CD4-positive, CD25-positive, alpha-beta regulatory T cell (primary cell): ENCODE data around the gene SPRY2. TPM values are rescaled to one million over a fixed set of nuclear protein-coding genes. Genes with fewer than 3 reads are reported as not detected.
A peak's percentile ranks its signal among the peaks of the same experiment; 100 is the strongest.

ENCODE experiments used
- ATAC-seq, 2 donors: fragments of 150-1000 bp; cut with Tn5 transposase; one replicate each; pipeline ENCODE4 v1.10.0; 2021; ENCODE audit warnings: low read depth in 2 of 2, moderate number of reproducible peaks in 2 of 2, moderate library complexity in 1 of 2
- DNase-seq, 3 donors: peaks; one replicate each; pipeline versions ENCODE4 v3.0.0 to v3.0.0-alpha.2; 2012 to 2022; ENCODE audit warnings: mixed read lengths in 1 of 3
- H3K27ac ChIP-seq: one replicate; pipeline ENCODE4 v1.7.0; 2013; ENCODE audit warnings: mild to moderate bottlenecking, low read length; ENCODE audit not compliant: insufficient read depth, poor library complexity, severe bottlenecking
- H3K27me3 ChIP-seq: one replicate; pipeline ENCODE4 v1.7.0; 2013; ENCODE audit warnings: low read length; ENCODE audit not compliant: control insufficient read depth, insufficient read depth
- H3K36me3 ChIP-seq: one replicate; pipeline ENCODE4 v1.7.0; 2013; ENCODE audit warnings: mild to moderate bottlenecking, low read length, moderate library complexity; ENCODE audit not compliant: control insufficient read depth, insufficient read depth
- H3K4me1 ChIP-seq: 2 replicates; pipeline ENCODE4 v1.7.0; 2013; ENCODE audit warnings: mild to moderate bottlenecking, low read length; ENCODE audit not compliant: insufficient read depth, control insufficient read depth, poor library complexity, severe bottlenecking
- H3K4me3 ChIP-seq: one replicate; pipeline ENCODE4 v1.7.0; 2013; ENCODE audit warnings: low read depth, mild to moderate bottlenecking, low read length, moderate library complexity
- H3K9me3 ChIP-seq, 2 experiments: 1 replicate in 1 of 2; 2 replicates in 1 of 2; pipeline ENCODE4 v1.7.0; 2013; ENCODE audit warnings: low read length in 2 of 2, mild to moderate bottlenecking in 1 of 2, moderate library complexity in 1 of 2; ENCODE audit not compliant: control insufficient read depth in 2 of 2
- H3K27ac Mint-ChIP-seq, 3 donors: one replicate each; pipeline ENCODE4 v1.8.0; 2020 to 2022; ENCODE audit warnings: mild to moderate bottlenecking in 3 of 3, mixed read lengths in 3 of 3, moderate library complexity in 2 of 3
- H3K27me3 Mint-ChIP-seq: one replicate; pipeline ENCODE4 v1.8.0; 2022; ENCODE audit warnings: mild to moderate bottlenecking, mixed read lengths
- H3K36me3 Mint-ChIP-seq: one replicate; pipeline ENCODE4 v1.8.0; 2020; ENCODE audit warnings: mixed read lengths
- H3K4me1 Mint-ChIP-seq, 4 donors: one replicate each; pipeline ENCODE4 v1.8.0; 2020 to 2022; ENCODE audit warnings: mixed read lengths in 4 of 4, mild to moderate bottlenecking in 1 of 4
- H3K4me3 Mint-ChIP-seq, 4 donors: one replicate each; pipeline ENCODE4 v1.8.0; 2020 to 2022; ENCODE audit warnings: mild to moderate bottlenecking in 4 of 4, mixed read lengths in 4 of 4, moderate library complexity in 3 of 4
- H3K9me3 Mint-ChIP-seq, 7 donors: one replicate each; pipeline ENCODE4 v1.8.0; 2020 to 2022; ENCODE audit warnings: mixed read lengths in 7 of 7, mild to moderate bottlenecking in 3 of 7, moderate library complexity in 2 of 7
- polyA plus RNA-seq, 4 donors: library from polyadenylated mRNA; unstranded; fragments of 300-500 nt; fragmentation: Illumina TruSeq; gene quantifications; one replicate each; pipeline ENCODE4 v1.2.3, GENCODE V29; 2021
- total RNA-seq: library from RNA; stranded (reverse); gene quantifications from one replicate; pipeline ENCODE4 v1.2.3, GENCODE V29; 2022

Gene SPRY2
- total and polyA plus RNA-seq, 5 donors from 2014 or later: 0.37 TPM; not detected in 4

GRCh38 chr13:80306337-80306972, 34.5 kb downstream of the SPRY2 start:
- H3K27ac Mint-ChIP-seq: no peak overlapping the region
- H3K27me3 ChIP-seq: no peaks in the 10 kb centered on the region
- H3K4me1 Mint-ChIP-seq: no peaks in the 10 kb centered on the region

DNA sequence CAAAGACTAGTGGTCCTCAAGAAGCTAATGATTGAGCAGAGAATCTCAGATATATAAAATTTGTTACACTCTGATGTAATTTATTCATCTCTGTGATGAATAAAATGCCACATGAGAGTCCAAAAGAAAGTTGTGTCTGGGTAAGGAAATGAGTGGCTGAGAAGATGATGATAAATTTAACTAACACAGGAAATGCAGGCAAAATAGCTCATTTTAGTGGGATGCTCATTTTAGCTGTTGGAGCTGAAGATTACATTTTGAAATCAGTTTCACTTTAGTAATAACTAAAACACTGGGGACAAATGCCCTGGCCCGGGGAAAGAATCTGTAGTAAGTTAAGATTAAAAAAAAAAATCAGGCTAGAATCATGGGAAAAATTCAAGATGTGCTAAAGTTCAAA, 35.2 kb downstream of the SPRY2 start:
- Histone ChIP-seq H3K9me3 (peaks cover 0 to 2% of the 10 kb centered on the region in 2 experiments), H3K27me3 (no peaks in the 10 kb centered on the region), H3K4me3 (no peak overlapping the region), H3K27ac (no peak overlapping the region), H3K4me1 (no peaks in the 10 kb centered on the region), H3K36me3 (no peaks in the 10 kb centered on the region)
- DNase-seq: no peak
- no peaks in the 10 kb centered on the region for H3K4me1 Mint-ChIP-seq
- no peak for ATAC-seq
- H3K27ac Mint-ChIP-seq: no peak overlapping the region
- H3K9me3 Mint-ChIP-seq: peaks cover 0 to 7% (median 2%) of the 10 kb centered on the region in 7 donors
- H3K4me3 Mint-ChIP-seq: no peak overlapping the region
- peaks cover 6% of the 10 kb centered on the region for H3K27me3 Mint-ChIP-seq
- no peaks in the 10 kb centered on the region for H3K36me3 Mint-ChIP-seq

More at GRCh38 chr13:80306337-80306972, 34.5 kb downstream of the SPRY2 start:
- Histone ChIP-seq H3K36me3 (no peaks in the 10 kb centered on the region), H3K27ac (no peak overlapping the region), H3K4me1 (no peaks in the 10 kb centered on the region), H3K9me3 (peaks cover 0 to 2% of the 10 kb centered on the region in 2 experiments), H3K4me3 (no peak overlapping the region)
- Mint-ChIP-seq H3K27me3 (peaks cover 6% of the 10 kb centered on the region), H3K9me3 (peaks cover 0 to 7% (median 2%) of the 10 kb centered on the region in 7 donors), H3K4me3 (no peak overlapping the region), H3K36me3 (no peaks in the 10 kb centered on the region)
- ATAC-seq (no peak), DNase-seq (no peak)

GRCh38 chr13:80303225-80303811, 37.6 kb downstream of the SPRY2 start:
- DNase-seq (no peak), ATAC-seq (no peak)
- Histone ChIP-seq H3K9me3 (peaks cover 0 to 2% of the 10 kb centered on the region in 2 experiments), H3K4me1 (no peaks in the 10 kb centered on the region), H3K36me3 (no peaks in the 10 kb centered on the region), H3K4me3 (no peak overlapping the region), H3K27ac (no peak overlapping the region), H3K27me3 (no peaks in the 10 kb centered on the region)
- no peaks in the 10 kb centered on the region for H3K27me3 Mint-ChIP-seq
- H3K4me3 Mint-ChIP-seq: no peak overlapping the region
- no peaks in the 10 kb centered on the region for H3K36me3 Mint-ChIP-seq
- peak overlapping the region in 1 of 3 donors; percentile 48 for H3K27ac Mint-ChIP-seq
- H3K9me3 Mint-ChIP-seq: peaks cover 0 to 8% (median 2%) of the 10 kb centered on the region in 7 donors
- no peaks in the 10 kb centered on the region for H3K4me1 Mint-ChIP-seq

DNA sequence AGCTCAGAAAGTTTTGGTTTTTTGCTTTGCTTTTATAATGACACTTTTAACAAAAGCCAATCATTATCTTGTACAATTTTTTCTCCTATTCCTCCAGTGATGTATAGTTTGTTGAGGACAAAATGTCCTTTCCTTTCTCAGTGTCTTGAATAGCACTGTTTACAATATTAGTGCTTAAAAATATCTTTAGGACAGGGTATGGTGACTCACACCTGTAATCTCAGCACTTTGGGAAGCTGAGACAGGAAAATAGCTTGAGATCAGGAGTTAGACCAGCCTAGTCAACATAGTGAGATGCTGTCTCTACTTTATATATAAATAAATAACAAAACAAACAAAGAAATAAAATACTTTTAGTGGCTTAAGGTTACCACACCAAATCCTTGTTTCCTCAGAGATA, 41.9 kb downstream of the SPRY2 start:
- DNase-seq (no peak), ATAC-seq (no peak)
- Histone ChIP-seq H3K4me3 (no peak overlapping the region), H3K36me3 (no peaks in the 10 kb centered on the region), H3K9me3 (peaks cover 0 to 2% of the 10 kb centered on the region in 2 experiments), H3K27me3 (no peaks in the 10 kb centered on the region), H3K4me1 (no peaks in the 10 kb centered on the region), H3K27ac (no peak overlapping the region)
- H3K4me3 Mint-ChIP-seq: no peak overlapping the region
- no peaks in the 10 kb centered on the region for H3K36me3 Mint-ChIP-seq
- H3K27me3 Mint-ChIP-seq: no peaks in the 10 kb centered on the region
- no peaks in the 10 kb centered on the region for H3K4me1 Mint-ChIP-seq
- peaks cover 0 to 10% (median 4%) of the 10 kb centered on the region in 7 donors for H3K9me3 Mint-ChIP-seq
- H3K27ac Mint-ChIP-seq: no peak overlapping the region

- Histone ChIP-seq H3K4me1 (no peaks in the 10 kb centered on the region), H3K9me3 (no peaks in the 10 kb centered on the region), H3K36me3 (no peaks in the 10 kb centered on the region), H3K4me3 (no peak overlapping the region), H3K27me3 (no peaks in the 10 kb centered on the region), H3K27ac (no peak overlapping the region)
- Mint-ChIP-seq H3K27ac (no peak overlapping the region), H3K27me3 (no peaks in the 10 kb centered on the region), H3K36me3 (no peaks in the 10 kb centered on the region), H3K4me1 (no peaks in the 10 kb centered on the region), H3K9me3 (peaks cover 0 to 7% (median 4%) of the 10 kb centered on the region in 7 donors), H3K4me3 (no peak overlapping the region)
- ATAC-seq (no peak), DNase-seq (no peak)
Observed at GRCh38 chr13:80297503-80297902, 43.4 kb downstream of the SPRY2 start.

GRCh38 chr13:80297094-80297493, 43.8 kb downstream of the SPRY2 start:
- H3K9me3 ChIP-seq: no peaks in the 10 kb centered on the region
- Mint-ChIP-seq H3K4me3 (no peak overlapping the region), H3K4me1 (no peaks in the 10 kb centered on the region), H3K9me3 (peaks cover 0 to 7% (median 4%) of the 10 kb centered on the region in 7 donors), H3K36me3 (no peaks in the 10 kb centered on the region), H3K27ac (no peak overlapping the region), H3K27me3 (no peaks in the 10 kb centered on the region)
- no peak overlapping the region for H3K27ac ChIP-seq
- no peak overlapping the region for H3K4me3 ChIP-seq
- ATAC-seq: no peak
- H3K4me1 ChIP-seq: no peaks in the 10 kb centered on the region
- no peaks in the 10 kb centered on the region for H3K36me3 ChIP-seq
- H3K27me3 ChIP-seq: no peaks in the 10 kb centered on the region
- DNase-seq: no peak

DNA sequence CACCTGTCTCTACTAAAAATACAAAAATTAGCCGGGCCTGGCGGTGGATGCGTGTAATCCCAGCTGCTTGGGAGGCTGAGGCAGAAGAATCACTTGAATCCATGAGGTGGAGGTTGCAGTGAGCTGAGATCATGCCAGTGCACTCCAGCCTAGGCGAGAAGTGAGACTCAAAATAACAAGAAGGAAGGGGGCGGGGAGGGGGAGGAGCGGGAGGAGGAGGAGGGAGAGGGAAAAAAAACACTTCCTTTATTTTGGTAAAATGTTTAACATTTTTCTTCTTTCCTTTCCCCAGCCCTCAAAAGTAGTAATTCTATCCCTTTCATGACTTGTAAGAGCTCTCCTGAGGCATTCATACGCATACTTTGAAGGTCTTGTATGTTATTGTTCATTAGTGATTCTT, 44.3 kb downstream of the SPRY2 start:
- Mint-ChIP-seq H3K4me3 (no peak overlapping the region), H3K27me3 (no peaks in the 10 kb centered on the region)
- no peaks in the 10 kb centered on the region for H3K4me1 ChIP-seq

DNA sequence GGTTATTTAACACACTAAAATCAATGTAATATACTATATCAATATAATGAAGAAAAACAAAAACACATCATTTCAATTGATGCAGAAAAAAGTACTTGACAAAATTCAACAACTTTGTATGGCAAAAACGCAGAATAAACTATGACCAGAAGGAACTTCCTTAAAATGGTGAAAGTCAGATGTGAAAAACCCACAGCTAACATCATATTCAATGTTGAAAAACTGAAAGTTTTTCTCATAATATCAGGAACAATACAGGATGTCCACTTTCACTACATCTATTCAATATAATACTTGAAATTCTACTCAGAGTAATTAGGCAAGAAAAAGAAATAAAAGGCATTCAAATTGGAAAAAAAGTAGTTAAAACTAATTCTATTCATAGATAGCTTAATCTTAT, 50.3 kb downstream of the SPRY2 start:
- Histone ChIP-seq H3K27me3 (no peaks in the 10 kb centered on the region), H3K4me1 (no peaks in the 10 kb centered on the region), H3K27ac (no peak overlapping the region), H3K4me3 (no peak overlapping the region), H3K9me3 (no peaks in the 10 kb centered on the region), H3K36me3 (no peaks in the 10 kb centered on the region)
- Mint-ChIP-seq H3K36me3 (no peaks in the 10 kb centered on the region), H3K27ac (no peak overlapping the region), H3K27me3 (no peaks in the 10 kb centered on the region), H3K4me3 (no peak overlapping the region), H3K9me3 (peaks cover 0 to 5% (median 0%) of the 10 kb centered on the region in 7 donors), H3K4me1 (no peaks in the 10 kb centered on the region)
- ATAC-seq (no peak), DNase-seq (no peak)

More for the DNA sequence above, 44.3 kb downstream of the SPRY2 start:
- H3K4me1 Mint-ChIP-seq: no peaks in the 10 kb centered on the region
- no peaks in the 10 kb centered on the region for H3K27me3 ChIP-seq
- DNase-seq (no peak), ATAC-seq (no peak)
- H3K27ac Mint-ChIP-seq: no peak overlapping the region
- no peaks in the 10 kb centered on the region for H3K36me3 ChIP-seq
- H3K9me3 ChIP-seq: no peaks in the 10 kb centered on the region
- peaks cover 0 to 7% (median 4%) of the 10 kb centered on the region in 7 donors for H3K9me3 Mint-ChIP-seq
- no peaks in the 10 kb centered on the region for H3K36me3 Mint-ChIP-seq
- no peak overlapping the region for H3K4me3 ChIP-seq
- no peak overlapping the region for H3K27ac ChIP-seq
